Brain pericyte (primary cell): ENCODE data around the gene NIP7.

Source experiments
- DNase-seq: peaks from one replicate; pipeline ENCODE4 v3.0.0-alpha.2; 2012; ENCODE audit warnings: low read depth, low spot score

The NIP7 gene

GRCh38 chr16:69318911-69319289 is 20.7 kb upstream of the NIP7 start:
- no peak for DNase-seq

DNA sequence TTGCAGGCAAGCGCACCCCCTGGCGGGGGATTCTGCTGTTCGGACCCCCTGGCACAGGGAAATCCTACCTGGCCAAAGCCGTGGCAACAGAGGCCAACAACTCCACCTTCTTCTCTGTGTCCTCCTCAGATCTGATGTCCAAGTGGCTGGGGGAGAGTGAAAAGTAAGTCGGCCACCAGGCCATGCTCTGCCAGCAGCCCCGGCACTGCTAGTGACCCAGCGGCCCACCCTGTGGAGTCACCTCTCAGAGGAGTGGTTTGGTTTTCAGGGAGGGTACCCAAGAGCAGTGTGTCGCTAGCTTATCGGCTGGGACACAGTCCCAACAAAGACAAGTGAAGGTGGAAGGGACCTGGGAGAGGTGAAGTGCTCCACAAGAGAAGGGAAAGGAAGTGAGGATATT is 20.2 kb upstream of the NIP7 start:
- DNase-seq, result no peak

DNA sequence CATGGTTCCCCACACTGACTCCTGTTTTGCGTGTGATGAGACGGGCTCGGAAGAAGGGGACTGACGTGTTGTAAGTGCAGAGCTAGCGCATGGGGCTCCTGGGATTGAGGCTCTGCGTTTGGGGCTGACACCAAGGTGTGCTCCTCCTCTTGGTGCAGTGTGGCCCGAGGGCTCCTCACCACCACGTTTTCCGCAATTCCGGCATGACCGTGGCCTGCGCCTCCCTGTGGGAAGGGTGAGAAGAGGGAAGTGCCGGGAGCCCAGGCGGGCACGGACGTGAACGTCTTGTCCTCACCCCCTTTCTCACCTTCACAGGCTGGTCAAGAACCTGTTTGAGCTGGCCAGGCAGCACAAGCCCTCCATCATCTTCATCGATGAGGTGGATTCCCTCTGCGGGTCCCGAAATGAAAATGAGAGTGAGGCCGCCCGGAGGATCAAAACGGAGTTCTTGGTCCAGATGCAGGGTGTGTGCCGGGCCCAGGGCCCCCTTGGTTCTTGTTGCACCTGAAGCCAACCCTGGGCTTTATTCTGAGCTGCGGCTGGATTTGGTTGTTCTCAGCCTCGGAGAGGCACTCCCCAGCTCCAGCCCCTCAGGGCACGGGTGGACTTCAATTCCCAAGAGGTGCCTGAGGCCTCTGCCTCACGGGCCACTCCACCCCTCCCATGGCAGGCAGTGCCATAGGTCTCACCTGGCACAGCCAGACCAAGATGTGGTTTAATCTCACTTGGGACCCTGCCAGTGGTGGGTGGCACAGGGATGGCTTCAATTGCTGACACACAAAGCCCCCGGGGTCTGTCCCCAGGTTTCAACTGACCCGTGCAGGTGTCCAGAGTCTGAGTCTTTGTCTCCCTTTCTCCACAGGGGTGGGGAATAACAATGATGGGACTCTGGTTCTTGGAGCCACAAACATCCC is 19.5 kb upstream of the NIP7 start:
- no peak for DNase-seq

- no peak for DNase-seq
Observed at GRCh38 chr16:69320740-69321073, 18.9 kb upstream of the NIP7 start.

- DNase-seq, result no peak
Observed at GRCh38 chr16:69321080-69321479, 18.5 kb upstream of the NIP7 start.

- no peak for DNase-seq
Observed at GRCh38 chr16:69322343-69322742, 17.2 kb upstream of the NIP7 start.

DNA sequence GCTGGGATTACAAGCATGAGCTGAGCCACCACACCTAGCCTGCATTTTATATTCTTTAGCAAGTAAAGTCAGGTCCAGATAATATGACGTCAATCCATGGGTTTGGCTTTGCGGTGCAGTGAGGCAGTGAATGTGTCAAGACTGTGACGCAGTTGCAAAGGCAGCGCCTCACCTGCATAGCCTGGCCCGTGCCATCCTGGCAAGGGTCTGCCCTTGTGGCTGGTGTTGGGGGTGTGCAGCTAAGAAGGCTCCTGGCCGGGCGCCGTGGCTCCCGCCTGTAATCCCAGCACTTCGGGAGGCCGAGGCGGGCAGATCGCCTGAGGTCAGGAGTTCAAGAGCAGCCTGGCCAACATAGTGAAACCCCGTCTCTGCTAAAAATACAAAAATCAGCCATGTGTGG is 16.2 kb upstream of the NIP7 start:
- DNase-seq, result no peak

DNA sequence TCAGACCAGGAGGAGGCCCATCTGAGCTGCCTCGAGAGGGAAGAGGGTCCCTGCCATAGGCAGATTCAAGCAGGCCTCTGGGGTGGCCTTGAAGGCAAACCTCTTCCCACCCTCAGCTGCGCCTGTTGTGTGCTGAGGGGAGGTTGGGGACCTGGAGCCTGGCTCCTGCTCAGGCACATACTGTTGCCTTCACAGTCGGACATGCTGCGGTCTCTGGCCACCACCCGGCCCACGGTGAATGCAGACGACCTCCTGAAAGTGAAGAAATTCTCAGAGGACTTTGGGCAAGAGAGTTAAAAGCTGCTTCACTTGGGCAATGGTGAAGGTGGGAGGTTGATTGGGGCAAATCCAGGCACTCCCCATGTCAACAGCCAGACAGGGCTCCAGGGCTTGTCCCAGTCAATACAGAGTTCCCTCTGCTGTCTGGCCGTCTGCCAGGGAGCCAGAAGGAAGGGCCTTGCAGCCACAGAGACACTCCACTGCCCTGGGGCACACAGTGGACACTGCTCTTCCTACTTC is 15.5 kb upstream of the NIP7 start:
- DNase-seq, result no peak

DNA sequence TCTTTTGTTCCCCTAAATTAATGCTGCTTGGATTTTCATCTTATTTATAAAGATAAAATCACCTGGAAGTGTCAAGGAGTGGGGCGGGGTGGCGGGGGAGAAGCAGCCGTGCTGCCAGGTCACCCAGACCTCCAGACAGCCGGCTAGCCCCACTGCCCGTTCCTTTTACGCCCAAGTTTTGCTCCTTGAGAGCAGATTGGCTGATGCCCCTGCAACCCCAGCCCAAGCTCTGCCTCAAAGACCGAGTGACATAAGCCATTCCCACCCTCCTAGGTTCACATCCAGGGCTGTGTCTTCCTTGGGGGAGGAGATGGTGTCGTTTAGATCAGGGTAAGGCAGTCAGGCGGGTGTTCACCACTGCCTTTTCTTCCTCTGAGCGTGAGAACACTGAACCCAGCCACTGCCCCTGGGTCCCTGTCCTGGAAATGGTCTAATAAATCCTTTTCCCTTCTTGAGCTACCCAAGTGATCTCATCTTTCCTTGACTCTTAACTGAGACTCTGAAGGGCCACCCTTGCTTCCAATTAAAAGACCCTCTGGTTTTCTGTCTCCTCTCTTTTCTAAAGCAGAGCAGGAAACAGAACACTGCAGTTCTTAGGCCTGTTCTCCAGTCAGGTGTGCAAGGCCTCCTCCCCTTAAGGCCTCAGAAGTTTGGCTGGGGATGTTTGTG is 14.9 kb upstream of the NIP7 start:
- DNase-seq, result no peak

GRCh38 chr16:69325784-69326171 is 13.8 kb upstream of the NIP7 start:
- no peak for DNase-seq

- DNase-seq, result no peak
Observed at GRCh38 chr16:69326172-69326873, 13.2 kb upstream of the NIP7 start.

- no peak for DNase-seq
Observed at GRCh38 chr16:69327585-69328310, 11.8 kb upstream of the NIP7 start.

DNA sequence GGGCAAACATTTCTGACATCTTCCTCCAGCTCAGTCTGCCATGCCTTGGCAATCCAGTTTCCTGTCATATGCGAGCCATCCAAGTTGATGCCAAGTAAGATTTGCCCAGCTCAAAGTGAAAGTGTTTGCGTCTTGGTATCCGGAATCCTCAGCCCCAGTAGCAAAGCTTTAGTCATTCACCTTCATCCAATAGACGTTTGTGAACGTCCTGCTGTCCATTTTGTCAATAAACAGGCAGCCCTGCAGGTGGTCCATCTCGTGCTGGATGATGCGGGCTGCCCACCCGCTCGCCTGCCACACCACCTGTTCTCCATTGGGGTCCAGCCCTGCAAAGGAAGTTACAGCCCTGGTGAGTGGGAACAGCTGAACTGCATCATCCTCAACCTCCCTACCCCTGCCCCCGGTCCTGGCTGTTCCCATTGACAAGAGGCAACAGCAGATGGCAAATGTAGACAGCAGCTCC is 10.7 kb upstream of the NIP7 start:
- DNase-seq, result peak; percentile 81

- no peak for DNase-seq
Observed at GRCh38 chr16:69329369-69330285, 9.9 kb upstream of the NIP7 start.

GRCh38 chr16:69330286-69331109 is 9.1 kb upstream of the NIP7 start, which contains the start of gene PDF:
TSS of gene PDF (minus strand) at chr16:69330588. CDS start at chr16:69330570, 18 bp downstream.
- DNase-seq, result peak; percentile 51

DNA sequence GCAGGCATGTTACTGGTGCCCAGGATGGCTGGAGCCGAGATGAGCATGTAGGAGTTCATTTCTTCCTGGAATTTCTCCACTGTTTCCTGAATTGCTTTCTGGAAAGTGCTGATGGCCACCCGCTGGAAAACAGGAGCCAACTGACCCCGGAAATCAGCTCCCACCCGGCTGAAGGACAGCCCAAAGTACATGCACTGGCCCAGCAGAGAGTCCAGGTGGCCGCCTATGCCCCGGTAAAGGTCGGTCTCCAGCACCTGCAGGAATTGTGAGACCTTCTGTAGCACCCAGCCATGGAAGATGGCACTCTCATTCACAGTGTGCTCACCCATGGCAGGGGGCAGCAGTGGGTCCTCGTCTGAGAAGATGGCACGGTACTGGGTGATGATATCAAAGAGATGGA is 4.9 kb upstream of the NIP7 start:
- DNase-seq, result no peak

DNA sequence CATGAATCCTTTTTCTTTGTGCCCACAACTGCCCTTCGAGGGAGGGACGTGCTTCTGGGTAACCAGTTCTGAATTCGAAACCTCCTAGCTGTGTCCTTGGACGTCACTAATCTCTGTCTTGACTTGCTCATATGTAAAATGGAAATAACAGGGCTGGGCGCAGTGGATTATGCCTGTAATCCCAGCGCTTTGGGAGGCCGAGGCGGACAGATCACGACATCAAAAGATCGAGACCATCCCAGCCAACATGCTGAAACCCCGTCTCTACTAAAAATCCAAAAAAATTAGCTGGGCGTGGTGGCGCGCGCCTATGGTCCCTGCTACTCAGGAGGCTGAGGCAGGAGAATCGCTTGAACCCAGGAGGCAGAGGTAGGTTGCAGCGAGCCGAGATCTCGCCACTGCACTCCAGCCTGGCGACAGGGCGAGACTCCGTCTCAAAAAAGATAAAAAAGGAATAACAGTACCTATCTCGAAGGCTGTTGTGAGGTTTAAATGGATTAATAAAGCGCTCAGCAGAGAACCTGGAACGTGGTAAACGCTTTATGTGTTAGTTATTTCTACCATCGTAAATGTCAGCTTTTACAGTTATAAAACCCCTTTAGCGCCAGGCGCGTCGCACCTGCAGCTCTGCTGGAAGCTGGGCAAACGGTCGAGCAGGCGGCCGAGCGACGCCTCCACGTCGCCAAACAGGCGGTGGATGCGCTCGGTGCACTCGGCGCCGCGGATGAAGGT is 849 bp upstream of the NIP7 start:
- DNase-seq, result no peak

GRCh38 chr16:69340095-69340644 is 598 bp downstream of the NIP7 start:
- no peak for DNase-seq

DNA sequence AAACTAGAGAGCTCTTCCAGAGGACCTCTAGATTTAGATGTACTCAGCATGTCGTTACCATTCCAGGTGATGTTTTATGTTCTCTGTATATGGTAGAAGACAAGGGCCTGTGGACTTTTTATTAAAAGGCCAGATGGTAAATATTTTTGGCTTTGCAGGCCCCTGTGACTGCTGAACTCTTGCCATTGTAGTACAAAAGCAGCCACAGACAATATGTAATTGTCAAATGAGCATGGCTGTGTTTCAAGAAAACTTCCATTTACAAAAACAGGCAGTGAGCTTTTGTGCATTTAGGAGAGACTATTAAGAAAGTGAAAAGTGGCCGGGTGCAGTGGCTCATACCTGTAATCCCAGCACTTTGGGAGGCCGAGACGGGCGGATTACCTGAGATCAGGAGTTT is 4.6 kb downstream of the NIP7 start:
- no peak for DNase-seq
